HFFc6 (cell line): Measurements from ENCODE around the gene PAGE5. TPM values are rescaled to one million over a fixed set of nuclear protein-coding genes. Genes with fewer than 3 reads are reported as not detected.

Experiments used
- DNase-seq: peaks from one replicate; pipeline ENCODE4 v3.0.0-alpha.2; 2018
- H3K27ac Mint-ChIP-seq: 2 replicates; pipeline ENCODE4 v1.8.0; 2020; ENCODE audit warnings: mild to moderate bottlenecking, mixed read lengths
- H3K27me3 Mint-ChIP-seq: 2 replicates; pipeline ENCODE4 v1.8.0; 2021; ENCODE audit warnings: mild to moderate bottlenecking, moderate library complexity, mixed read lengths; ENCODE audit not compliant: insufficient read depth
- H3K36me3 Mint-ChIP-seq: 2 replicates; pipeline ENCODE4 v1.8.0; 2021; ENCODE audit warnings: low read depth, mixed read lengths
- H3K4me1 Mint-ChIP-seq: 2 replicates; pipeline ENCODE4 v1.8.0; 2020; ENCODE audit warnings: low read depth, mixed read lengths
- H3K4me3 Mint-ChIP-seq: 2 replicates; pipeline ENCODE4 v1.8.0; 2020; ENCODE audit warnings: mild to moderate bottlenecking, moderate library complexity, mixed read lengths
- H3K9me3 Mint-ChIP-seq: 2 replicates; pipeline ENCODE4 v1.8.0; 2020; ENCODE audit warnings: mild to moderate bottlenecking, mixed read lengths
- long read RNA-seq: library from polyadenylated mRNA; unstranded; transcript quantifications from one replicate; pipeline ENCODE4 v2.0.0, GENCODE V29; 2019
- total RNA-seq, 6 experiments: library from RNA; stranded (reverse); fragmentation: NEBNext Ultra II Directional; extraction: Animal tissue kit (Norgen Biotek cat#: 25700); gene quantifications; 2 replicates in 1 of 6; 3 replicates in 5 of 6; pipeline ENCODE4 v1.2.3, GENCODE V29; 2021
- TF ChIP-seq, protein P1 (sequence below): fragments of 200-600 bp; sonication (generic); IDR thresholded peaks from 2 replicates; pipeline ENCODE4 v1.5.0; 2021; ENCODE audit warnings: antibody characterized with exemption, mild to moderate bottlenecking

Gene PAGE5, protein sequence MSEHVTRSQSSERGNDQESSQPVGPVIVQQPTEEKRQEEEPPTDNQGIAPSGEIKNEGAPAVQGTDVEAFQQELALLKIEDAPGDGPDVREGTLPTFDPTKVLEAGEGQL
- 1 to 10 TPM in 3 of 6 experiments, under 1 TPM in 1, not detected in 2; 0.60 to 1.3 (median 1.2) TPM for total RNA-seq
- long read RNA-seq: 0 reads

DNA sequence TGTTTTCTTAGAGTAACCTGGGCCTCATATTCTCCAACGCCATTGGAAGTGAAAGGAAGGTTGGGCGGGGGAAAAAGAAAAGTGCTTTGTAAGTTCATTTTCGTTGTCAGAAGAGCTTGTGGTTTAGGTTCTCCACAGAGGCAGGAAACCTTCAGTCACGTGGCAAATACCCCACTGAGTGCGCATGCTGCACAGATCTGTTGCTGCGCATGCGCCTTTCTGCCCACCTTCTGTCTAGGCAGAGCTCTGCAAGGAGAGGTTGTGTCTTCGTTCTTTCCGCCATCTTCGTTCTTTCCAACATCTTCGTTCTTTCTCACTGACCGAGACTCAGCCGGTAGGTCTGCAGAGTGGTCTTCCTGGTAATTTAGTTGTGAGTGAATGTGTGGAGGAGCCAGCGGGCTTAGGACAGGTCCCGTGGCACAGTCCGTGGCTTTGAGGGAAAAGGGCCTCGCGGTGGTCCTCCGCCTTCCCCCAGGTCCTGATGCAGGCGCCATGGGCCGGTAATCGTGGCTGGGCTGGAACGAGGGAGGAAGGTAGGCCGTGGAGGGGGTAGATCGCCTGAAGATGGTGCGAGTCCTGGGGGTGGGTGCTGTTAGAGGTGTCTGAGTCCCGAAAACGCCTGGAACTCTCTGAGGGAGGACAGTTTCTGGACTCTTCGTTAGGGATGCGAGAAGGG, at the start of gene PAGE5:
Gene PAGE5 (plus strand): TSS at position 228 of the 676 bp plus-strand sequence. CDS start 1,037 bp downstream, outside the sequence.
- no peak within 1 kb of the TSS for H3K4me3 Mint-ChIP-seq
- DNase-seq: no peak
- TF ChIP-seq, protein P1, sequence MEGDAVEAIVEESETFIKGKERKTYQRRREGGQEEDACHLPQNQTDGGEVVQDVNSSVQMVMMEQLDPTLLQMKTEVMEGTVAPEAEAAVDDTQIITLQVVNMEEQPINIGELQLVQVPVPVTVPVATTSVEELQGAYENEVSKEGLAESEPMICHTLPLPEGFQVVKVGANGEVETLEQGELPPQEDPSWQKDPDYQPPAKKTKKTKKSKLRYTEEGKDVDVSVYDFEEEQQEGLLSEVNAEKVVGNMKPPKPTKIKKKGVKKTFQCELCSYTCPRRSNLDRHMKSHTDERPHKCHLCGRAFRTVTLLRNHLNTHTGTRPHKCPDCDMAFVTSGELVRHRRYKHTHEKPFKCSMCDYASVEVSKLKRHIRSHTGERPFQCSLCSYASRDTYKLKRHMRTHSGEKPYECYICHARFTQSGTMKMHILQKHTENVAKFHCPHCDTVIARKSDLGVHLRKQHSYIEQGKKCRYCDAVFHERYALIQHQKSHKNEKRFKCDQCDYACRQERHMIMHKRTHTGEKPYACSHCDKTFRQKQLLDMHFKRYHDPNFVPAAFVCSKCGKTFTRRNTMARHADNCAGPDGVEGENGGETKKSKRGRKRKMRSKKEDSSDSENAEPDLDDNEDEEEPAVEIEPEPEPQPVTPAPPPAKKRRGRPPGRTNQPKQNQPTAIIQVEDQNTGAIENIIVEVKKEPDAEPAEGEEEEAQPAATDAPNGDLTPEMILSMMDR: no peak
- no peaks in the 10 kb centered on the region for H3K9me3 Mint-ChIP-seq
- H3K36me3 Mint-ChIP-seq: no peaks in the 10 kb centered on the region
- no peak within 1 kb of the TSS for H3K27ac Mint-ChIP-seq
- no peaks in the 10 kb centered on the region for H3K4me1 Mint-ChIP-seq
- no peaks in the 10 kb centered on the region; the same call in none of the 2 replicates for H3K27me3 Mint-ChIP-seq

DNA sequence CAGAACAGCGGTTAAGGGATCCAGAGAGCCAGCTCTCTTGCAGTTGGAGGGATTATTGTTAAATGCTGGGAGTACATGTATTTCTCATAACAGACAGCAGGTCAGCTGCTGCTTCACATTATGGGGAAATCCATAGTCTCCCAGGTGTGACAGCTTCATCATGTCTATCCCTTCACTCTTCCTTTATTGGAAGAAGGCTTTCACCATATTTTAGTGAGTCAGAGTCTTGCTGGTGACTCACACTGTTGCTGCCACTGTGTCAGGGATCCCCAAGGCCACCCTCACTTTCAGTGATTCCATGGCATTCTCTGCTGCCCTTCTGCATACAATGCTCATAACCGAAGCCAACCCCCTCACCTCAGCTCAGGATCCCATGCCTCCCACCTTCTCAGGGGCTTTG, 32.9 kb upstream of the PAGE5 start:
- Mint-ChIP-seq H3K9me3 (no peaks in the 10 kb centered on the region; the same call in 1 of the 2 replicates), H3K27me3 (no peaks in the 10 kb centered on the region; the same call in 1 of the 2 replicates), H3K4me3 (no peak overlapping the region), H3K4me1 (no peaks in the 10 kb centered on the region), H3K36me3 (no peaks in the 10 kb centered on the region), H3K27ac (no peak overlapping the region)
- DNase-seq: no peak
- TF ChIP-seq, protein P1: no peak

DNA sequence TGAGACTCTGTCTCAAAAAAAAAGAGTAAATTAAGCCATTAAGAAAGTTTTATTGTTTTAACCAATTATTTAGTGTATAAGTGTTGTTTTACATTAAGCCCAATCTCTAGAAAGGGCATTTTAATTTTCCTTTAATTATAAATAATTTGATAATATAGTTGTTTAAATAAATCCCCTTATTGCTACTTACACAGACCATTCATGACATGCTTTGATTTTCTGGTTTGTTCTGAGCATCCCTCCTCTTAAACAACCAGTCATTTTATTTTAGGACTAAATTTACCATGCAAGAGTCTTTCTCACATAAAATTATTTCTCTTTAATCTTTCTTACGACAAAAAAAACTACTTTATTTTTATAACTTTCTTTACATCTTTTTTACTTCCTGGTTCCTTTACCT, 23.5 kb upstream of the PAGE5 start:
- TF ChIP-seq, protein P1: no peak
- Mint-ChIP-seq H3K27me3 (no peaks in the 10 kb centered on the region), H3K36me3 (no peaks in the 10 kb centered on the region), H3K9me3 (no peaks in the 10 kb centered on the region), H3K4me3 (no peak overlapping the region), H3K4me1 (no peaks in the 10 kb centered on the region), H3K27ac (no peak overlapping the region)
- DNase-seq: no peak

GRCh38 chrX:55201930-55202579, 18.1 kb upstream of the PAGE5 start:
- H3K27ac Mint-ChIP-seq: no peak overlapping the region
- H3K36me3 Mint-ChIP-seq: no peaks in the 10 kb centered on the region
- TF ChIP-seq, protein P1: no peak
- DNase-seq: no peak
- H3K9me3 Mint-ChIP-seq: no peaks in the 10 kb centered on the region
- H3K4me1 Mint-ChIP-seq: no peaks in the 10 kb centered on the region
- no peak overlapping the region for H3K4me3 Mint-ChIP-seq
- no peaks in the 10 kb centered on the region for H3K27me3 Mint-ChIP-seq

- no peaks in the 10 kb centered on the region for H3K4me1 Mint-ChIP-seq
- no peak overlapping the region for H3K27ac Mint-ChIP-seq
- TF ChIP-seq, protein P1: no peak
- no peaks in the 10 kb centered on the region for H3K36me3 Mint-ChIP-seq
- H3K27me3 Mint-ChIP-seq: no peaks in the 10 kb centered on the region
- DNase-seq: no peak
- H3K9me3 Mint-ChIP-seq: no peaks in the 10 kb centered on the region
- no peak overlapping the region for H3K4me3 Mint-ChIP-seq
These were observed 13.8 kb upstream of the PAGE5 start for GRCh38 chrX:55206162-55206941.
